Inflammatory macrophage (primary cell): ENCODE measurements around the gene NAB2.

Experiments used
- DNase-seq, 2 donors: peaks; one replicate each; pipeline ENCODE4 v3.0.0-alpha.2; 2020 to 2022

The NAB2 gene

DNA sequence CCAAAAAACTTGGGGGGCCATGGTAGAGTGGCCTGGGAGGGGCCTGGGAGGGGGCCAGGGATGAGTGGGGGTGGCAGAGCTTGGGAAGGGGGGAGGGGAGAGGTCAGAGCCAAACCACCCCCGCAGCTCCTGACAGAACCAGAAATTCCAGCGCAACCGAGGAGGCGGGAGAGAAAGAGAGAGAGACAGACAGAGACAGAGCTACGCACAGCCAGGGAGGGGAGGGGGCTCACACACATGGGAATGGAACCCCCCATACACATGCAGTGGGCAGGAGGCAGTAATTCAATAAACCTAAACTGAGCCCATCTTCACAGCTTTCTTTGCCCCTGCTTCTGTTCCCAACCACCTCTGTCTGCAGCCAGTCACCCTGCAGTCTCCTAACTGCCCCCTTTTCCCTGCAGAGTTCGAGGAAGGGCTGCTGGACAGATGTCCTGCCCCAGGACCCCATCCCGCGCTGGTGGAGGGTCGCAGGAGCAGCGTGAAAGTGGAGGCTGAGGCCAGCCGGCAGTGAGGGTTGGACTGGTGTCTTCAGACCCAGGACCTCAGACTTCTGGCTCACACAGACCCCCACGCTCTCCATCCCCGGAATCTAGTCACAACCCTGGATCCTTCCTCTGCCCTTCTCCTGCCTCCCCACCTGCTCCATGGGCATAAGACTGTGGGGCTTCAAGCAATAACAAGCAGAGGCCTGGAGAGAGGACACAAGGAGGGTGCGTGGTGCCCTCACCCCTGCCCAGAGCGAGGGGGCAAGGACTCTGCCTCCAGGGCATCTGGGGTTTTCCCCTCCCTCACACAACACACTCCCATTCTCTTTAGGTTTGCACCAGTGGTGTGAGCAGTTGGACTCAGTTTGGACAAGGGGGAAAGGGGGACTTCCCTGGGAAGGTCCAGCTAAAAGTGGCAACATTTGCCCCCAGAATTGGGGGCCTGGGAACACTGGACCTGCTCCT lies 5.6 kb downstream of the NAB2 start:
- DNase-seq: no peak

DNA sequence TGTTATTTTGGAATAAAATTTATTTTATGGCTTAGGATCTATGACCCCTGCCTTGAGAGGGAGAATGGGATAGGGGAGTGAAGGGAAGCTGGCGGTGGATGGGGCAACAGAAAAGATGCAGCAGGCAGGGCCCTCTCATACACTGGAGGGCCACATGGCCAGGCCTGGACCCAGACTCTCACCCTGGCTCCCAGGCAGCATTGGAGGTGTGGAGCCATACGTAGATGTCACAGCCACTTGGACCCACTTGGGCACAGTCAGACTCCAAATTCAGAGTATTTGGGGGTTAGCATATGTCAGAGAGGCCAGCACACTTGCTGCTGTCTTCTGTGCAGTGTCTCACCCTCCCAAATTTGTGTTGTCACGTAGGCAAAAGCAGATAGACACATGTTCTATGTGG lies 6.5 kb downstream of the NAB2 start:
- DNase-seq: no peak

DNA sequence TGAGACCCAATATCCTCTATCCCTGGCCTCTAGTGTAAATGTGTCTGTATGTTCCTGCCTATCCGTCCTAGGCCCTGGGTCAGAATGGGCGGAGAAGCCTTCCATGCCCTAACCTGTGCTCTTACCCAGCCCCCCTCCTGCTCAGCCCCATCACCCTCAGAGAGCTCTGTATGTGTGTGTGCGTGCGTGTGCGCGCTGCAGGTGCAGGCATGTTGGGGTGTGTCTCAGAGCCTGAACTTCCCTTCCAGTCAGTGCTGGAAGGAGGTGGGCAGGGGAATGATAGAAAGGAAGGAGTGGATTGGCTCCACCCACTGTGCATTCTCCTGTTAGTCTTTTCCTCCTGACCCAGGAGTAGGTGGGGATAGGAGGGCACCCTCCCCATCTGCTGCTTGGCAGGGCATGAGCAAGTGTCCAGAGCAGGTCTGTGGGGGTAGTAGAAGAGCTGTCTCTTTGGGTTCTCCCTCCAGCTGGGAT lies 7.2 kb downstream of the NAB2 start:
- peak in 1 of 2 donors; percentile 29 for DNase-seq

DNA sequence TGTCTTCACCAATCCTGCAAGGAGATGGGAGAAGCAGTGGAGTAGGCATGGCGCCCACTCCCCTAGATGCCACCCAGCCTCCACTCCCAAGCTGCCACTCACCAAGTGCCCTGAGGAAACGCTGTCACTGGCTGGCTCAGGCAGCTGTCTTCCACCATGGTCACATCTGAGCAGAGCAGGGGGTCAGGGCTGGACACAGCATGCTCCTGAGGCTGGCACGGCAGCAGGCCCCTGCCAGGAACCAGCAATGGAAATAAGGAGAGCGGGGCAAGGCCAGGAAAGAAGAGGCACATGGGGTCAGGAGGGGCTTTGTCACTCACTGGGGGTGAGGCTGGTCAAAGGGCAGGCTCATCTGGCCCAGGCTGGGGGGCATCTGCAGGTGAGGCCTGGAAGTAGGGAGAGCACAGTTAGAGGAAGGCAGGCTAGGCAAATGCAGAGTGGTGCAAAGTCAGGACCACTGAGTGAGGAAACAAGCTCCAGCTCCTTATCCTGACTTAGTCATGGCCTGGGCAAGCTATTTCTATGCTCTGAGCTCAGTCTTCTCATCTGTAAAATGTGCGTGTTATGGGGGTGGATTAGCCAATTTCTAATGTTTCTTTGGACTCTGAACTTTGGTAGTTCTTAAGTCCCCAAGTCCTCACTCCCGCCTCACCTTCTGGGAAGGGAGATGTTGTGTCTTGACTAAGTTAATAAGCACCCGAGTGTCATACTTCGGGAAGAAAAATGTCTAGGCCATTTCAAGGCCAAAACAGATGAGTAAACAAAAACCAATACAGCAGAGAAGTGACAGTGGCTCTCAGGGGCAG lies 8.0 kb downstream of the NAB2 start:
- peak in 1 of 2 donors; percentile 24 for DNase-seq

DNA sequence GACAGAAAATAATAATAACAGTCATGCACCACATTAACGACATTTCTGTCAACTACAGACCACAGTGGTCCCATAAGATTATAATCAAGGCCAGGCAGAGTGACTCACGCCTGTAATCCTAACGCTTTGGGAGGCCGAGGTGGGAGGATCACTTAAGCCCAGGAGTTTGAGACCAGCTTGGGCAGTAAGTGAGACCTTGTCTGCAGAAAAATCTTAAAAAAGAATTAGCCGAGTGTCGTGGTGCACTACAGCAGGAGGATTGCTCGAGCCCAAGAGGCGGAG lies 8.6 kb downstream of the NAB2 start:
- DNase-seq: no peak

DNA sequence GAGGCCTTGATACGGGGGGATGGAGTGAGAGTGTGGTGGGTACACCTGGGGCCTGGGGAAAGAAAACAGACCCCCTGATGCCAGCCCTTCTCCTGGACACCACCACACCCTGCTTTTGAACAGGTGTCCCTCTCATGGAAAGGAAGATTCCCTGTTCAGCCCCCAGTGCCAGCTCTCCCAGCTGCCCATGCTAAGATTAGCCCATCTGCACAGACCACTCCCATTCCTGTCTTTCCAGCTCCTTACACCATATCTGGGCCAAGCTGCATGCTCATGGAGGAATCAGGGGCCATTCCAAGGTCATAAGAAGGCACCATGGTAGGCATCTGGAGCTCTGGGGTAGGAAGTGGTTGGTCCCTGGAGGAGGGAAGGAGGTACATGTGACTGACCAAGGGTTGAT lies 9.6 kb downstream of the NAB2 start:
- DNase-seq: peak in 1 of 2 donors; percentile 19

DNA sequence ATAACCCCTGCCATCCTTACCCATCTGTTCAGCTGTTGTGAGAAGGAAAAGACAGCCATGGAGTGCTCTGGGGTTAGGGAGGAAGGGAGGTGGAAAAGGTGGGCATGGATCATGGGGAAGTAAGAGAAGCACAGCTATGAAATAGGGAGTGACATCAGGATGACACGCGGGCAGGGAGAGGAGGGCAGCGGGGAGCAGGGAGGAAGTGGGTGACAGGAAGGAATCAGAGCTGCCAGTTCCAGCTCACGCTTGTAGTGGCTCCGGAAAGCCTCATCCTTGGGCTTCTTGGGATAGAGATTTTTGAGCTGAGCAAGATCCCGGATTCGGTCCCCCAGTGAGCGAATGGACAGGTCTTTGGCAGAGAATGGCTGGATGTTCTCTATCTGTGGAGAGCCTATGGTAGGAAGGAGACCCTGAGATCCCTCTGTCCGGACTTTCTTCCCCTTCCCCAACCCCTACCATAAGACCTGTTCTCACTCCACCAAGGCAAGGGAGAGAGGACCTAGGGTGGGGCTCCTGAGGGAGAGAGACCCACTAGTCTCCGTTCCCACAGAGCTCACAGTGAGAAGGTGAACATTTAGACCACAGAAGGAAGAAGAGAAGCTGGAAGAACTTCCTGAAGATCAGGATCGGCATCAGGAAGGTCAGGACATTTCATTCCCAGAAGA lies 10.3 kb downstream of the NAB2 start:
- peak; percentile 66 to 70 for DNase-seq

DNA sequence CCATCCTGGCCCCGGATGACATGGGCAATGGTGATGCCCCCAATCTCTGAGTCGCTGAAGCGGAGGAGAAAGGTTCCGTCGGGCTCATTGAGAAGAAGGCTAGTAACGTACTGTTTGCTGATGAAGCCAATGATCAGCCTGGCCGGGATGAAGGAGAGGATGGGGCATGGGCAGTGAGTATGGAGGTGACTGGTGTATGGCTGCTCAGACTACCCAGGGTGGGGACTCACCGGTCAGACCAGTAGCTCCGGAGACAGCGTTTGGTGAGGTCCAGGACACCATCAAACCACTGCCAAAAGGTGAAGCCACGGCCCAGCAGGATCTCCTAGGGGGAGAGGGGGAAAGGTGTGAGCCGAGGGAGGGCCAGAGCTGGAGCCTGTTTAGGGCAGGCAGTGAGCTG lies 10.9 kb downstream of the NAB2 start:
- no peak for DNase-seq

DNA sequence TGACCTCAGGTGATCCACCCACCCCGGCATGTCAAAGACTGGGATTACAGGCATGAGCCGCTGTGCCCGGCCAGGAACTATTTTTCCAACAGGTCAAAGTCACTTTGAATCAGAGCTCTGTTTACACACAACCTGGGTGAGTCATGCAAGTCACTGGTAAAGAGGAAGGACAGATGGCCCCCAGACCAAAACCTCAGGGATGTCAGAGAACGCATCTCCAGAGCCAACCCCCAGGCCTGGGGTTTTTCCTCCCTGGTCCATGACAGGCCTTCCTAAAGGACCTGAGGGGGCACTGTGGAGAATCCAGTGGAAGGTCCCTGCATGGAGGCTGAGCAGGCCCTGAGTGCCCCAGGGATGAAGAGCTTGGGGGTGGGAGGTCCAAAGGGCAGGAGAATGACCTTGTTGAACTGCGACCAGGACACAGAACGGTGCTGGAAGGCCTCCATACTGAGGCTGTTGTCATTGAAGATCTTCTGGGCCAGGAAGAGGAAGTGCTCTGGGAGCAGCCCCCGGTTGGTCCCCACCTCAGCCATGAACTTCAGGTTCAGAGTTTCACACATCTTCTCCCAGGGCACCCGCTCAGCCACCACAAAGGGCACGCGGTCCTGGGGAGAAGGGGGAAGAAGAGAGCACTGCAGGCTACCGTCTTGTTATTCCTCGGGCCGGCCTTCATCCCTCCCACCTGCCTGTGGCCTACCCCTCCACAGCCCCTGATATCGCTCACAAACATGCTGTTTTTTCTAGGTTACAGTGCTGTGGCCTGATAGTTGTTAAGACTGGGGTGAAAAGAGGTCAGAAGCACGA lies 13.2 kb downstream of the NAB2 start:
- DNase-seq: no peak

DNA sequence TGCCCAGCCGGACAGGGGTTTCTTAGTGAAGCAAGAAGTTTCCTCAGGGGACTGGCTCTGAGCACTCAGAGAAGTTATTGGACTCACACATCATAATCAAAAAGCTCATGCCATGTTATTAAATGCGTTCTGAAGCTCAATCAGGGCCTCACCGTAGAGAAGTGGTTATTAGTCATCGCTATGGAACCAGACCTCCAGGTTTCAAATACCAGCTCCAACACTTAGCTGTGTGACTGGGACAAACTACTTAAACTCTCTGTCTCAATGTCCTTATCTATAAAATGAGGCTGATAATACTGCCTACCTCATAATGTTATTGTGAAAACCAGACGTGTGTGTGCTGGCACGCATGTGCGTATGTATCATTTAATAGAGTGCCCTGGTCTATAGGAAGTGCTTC lies 14.9 kb downstream of the NAB2 start:
- DNase-seq: no peak

DNA sequence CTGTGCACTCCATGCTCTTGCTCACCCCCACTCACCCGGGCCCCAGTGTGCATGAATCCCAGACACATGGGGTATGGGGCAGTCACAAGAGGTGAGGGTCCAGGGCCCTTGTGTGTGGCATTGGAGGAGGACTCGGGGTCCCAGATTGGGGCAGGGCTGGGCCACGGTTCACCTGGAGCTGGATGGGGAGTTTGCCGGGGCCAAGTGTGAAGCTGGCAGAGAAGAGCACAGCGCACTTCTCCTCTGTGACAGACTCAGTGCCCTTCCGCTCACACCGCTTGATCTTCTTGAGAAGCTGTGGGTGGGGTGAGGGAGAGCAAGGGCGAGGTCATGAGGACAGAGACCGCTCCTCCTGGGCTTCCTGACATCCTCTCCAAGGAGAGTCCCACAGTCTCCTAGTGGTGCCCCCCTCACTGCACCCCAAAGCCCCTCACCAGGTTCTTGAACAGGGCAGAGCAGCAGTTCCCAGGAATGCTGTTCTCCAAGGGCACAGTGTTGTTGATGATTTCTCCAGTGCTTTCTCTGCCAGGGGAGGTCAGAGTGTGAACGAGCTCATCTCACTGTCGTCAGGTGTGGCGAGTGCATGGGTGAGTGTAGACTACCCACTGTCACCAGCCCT lies 15.5 kb downstream of the NAB2 start:
- DNase-seq: peak in 1 of 2 donors; percentile 35

DNA sequence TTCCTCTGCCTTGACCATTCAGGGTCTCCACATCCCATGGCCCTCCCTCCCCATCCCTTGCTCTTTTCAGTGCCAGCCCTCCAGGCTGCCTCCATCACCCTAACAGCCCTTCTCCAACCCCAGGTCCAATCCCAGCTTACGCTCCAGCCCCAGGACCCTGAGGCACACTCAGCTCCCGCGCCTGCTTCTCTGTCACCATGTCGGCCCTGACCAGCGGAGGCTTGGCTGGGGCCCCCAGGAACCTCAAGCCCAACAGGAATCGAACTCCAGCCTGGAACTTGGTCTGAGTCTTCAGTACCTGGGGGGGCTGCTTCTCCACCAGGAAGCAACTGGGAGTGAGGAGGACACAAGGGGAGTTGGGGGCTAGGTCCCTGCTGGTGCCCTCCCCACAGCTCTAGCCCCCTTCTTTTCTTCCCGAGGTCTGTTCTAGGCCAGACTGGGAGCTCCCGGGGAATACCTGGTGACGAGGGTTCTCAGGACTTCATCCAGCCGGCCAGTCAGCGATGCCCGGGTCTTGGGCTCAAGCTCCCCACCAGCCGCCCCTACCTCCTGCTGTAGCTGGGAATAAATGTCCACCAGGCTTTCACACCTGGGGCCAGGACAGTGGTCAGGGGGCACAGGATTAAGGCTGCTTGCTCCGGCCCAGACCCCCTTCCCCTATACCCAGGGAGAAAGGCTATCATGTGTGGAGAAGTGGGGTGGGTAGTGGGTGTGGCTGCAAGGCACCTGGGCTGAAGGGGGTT lies 16.3 kb downstream of the NAB2 start:
- DNase-seq: no peak

DNA sequence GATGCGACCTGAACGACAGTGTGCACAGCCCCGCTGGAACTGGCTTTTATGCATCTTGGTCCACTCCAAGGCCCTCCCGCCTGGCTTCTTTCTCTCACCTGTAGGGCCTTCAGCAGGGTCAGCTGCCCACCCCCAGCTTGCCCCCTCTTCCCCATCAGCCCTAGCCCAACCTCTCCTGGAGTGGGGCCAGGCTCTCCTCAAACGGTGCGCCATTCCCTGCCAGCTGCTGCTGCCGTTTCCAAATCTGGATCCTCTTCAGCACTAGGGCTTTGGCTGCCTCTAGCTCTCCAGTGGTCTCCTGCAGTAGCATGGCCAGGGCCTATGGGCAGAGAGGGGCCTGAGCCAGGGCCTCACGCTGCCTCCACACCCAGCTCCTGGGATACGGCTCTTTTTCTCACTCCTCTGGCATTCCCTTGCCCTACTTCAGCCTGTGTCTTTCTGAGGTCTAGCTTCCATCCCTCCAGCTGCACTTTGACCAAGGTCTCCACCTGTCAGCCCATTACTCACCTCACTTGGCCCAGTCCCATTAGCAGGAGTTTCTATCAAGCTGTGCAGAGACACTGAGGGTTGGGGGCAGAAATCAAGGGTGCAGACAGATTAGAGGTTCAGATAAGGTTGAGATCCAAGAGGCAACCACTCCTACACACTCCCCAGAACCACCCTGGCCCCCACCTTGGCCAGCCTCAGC lies 17.3 kb downstream of the NAB2 start:
- no peak for DNase-seq

DNA sequence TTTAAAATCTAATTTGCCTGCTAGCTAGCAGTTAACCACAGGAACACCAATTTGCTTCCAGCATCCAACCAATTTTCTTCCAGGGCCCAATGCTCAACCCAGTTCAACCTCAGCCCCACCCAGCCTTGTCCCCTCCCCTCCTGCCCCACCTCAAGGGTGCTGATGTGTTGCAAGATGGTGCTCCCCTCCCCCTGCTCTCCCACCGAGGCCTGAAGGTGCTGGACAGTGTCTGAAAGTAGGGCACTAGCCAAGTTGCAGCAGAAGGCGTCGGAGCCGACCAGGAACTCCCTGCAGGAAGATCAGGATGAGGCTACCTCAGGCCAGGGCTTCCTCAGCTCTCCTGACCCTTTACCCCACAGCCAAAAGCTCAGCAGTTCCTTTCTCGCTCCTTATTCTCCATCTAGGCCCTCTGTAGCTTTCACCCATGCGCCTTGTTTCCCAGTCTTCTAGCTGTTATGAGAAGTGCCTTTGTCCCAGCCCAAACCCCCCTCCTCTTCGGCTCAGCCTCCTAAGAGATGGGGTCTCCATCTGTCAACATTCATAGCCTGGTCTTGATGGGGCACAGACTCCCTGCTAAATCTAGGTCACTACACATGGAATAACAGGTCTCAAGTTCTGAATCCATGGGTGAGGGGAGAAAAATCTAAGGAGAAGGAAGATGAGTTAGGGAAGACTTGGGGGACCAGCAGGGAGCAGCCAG lies 18.7 kb downstream of the NAB2 start:
- no peak for DNase-seq

DNA sequence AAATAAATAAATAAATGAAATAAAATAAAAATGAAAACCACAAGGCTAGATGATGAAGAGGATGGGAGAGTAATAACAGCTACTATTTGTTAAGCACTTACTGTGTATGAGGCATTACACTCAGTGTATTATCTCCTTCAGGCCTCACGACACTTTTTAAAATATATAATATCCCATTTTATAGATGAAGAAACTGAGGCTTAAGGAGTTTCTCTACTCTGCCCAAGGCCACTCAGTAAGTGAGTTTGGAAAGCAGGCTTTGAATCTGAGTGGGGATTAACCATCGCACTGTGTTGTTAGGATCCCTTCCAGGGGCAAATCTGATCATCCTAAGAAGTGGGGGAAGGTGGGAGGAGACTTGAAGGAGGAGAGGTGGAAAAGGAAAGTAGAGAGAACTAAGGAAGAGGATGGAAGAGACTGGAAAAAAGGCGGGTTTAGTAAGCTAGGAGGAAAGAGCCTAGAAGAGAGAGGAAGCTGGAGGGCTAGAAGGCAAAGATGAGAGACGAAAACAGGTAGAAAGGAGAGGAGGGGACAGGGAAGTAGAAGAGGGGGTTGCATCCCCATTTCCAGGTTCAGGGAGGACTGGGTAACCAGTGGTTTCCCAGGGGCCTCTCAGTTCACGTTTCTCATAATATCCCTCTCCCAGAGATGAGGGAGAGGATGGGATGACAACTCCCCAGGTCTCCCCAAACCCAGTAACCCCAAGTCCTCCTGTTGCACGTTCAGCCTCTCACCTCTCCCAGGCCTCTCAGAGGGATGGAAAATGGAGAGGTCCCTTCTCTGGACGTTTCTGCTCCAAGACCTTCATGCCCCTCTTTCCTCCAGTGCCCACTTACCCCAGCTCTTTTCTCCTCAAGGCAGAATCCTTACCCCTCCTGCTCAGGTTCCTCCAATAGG lies 20.5 kb downstream of the NAB2 start:
- no peak for DNase-seq

DNA sequence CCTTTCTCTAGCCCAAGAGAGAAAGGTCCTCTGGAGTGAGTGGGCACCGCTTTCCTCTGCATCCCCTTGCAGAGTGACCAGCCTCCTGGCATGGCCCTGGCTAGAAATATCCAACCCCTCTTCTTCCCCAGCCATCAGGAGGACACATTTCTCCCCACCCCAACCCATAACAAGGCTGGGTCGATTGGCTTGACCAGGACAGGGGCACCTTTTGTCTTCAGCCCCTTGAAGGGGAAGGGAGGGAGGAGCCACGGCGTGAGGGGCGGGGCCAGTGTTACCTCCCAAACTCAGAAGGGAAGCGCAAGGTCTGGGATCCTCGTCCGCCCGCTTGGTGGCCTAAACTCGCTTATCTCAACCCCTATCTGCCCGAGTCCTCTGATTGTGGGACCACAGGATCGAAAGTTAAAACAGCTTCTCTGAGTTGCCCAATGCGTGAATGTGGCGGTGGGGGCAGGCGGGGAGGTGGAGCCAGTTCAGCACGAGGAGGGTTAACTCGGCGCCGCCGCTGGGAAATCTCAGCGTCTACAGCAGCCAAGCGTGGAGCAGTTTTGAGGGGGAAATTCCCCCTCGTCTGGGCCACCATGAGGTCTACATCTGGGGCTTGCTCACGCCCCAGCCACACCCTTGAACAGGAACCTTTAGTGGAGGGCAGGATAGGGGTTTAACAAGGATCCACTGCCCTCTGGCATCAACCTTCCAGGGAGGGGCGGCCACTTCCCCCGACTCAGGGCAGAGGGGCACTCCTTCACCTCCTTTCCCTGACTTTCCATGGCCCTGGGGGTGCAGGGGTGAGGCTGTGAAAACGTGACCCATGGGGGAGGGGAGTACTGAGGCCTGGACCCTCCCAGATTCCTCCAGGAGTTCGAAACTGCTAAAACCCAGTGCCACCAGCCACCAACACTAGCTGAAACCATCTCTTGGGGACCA lies 21.5 kb downstream of the NAB2 start:
- peak; percentile 35 to 63 for DNase-seq

DNA sequence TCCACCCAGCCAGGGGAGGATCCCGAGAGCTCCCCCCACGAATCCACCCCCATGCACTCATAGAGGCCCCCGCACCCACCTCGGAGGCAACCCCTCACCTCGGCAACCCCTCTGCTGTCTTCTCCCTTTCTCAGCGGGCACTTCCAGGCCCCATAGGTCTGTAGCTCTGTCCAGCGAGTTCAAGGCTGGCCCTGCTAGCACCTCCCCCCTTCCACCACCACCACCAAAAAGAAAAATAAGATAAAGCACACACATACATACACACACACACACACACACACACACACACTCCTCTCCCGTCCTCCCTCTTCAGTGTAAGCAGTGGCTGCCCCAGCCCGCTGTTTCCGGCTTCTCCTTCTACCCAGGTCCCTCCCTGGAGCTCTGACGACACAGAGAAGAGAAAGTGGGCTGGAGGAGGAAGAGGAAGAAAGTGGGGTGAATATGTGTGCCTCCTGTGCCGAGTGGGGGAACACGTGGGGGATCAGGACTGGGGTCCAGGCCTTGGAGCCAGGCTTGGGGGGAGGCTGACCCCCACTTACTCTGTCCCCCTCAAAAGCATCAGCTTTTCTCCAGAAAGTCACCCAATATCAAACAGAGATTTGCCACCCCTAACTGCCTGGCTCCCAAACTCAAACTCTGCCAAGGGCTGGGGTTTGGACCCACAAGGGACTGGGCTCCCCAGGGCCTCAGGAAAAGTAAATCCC lies 22.3 kb downstream of the NAB2 start, which contains the start of gene STAT6:
Gene STAT6, minus strand, starts transcription at position 332 of the 704 bp plus-strand sequence. CDS start 3,084 bp downstream, outside the sequence.
- peak; percentile 90 to 92 for DNase-seq
